ENCODE measurements around the gene RAE1.

RAE1 gene

DNA sequence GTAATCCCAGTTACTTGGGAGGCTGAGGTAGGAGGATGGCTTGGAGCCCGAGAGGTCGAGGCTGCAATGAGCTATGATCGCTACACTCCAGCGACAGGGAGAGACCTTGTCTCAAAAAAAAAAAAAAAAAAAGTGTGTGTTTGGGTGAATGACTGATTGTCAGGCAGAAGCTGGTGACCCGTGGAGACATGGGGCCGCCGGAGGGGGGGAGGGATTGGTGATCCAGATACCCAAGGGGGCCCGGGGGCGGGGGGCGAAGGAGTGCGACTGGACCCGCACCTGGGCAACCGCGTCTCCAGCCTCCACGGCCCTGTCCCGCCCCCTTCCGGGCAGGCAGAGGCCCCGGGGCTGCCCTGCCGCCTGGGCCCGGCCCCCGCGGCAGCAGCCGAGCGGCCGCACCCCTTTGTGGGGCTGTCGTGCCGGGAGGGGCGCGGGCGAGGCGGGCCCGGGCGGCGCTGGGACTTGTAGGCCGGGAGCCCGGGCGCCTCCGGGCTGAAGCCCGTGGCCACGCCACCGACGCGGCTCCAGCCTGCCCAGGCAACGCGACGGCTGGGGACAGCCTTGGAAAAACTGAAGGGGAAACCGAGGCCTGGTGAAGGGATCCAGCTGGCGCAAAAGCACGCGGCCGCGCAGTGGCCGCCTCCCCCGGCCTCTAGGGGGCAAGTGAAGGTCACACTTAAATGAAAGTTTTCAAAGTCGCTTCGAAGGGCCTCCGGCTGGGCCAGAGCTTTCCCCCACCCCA is 38.1 kb downstream of the RAE1 start:
- peak; percentile 56 for DNase-seq (ENCODE audit: low read depth)

GRCh38 chr20:57389695-57390603 is 38.9 kb downstream of the RAE1 start:
- DNase-seq (ENCODE audit: low read depth) = no peak

- DNase-seq (ENCODE audit: low read depth) = peak; percentile 70
Observed at GRCh38 chr20:57390604-57391438, 39.8 kb downstream of the RAE1 start, which contains the start of gene RBM38. Gene RBM38, plus strand, starts transcription at chr20:57391396. Its CDS starts 186 bp downstream, at chr20:57391582.

- DNase-seq (ENCODE audit: low read depth) = peak; percentile 23
Observed at GRCh38 chr20:57391439-57392301, 40.6 kb downstream of the RAE1 start.

DNA sequence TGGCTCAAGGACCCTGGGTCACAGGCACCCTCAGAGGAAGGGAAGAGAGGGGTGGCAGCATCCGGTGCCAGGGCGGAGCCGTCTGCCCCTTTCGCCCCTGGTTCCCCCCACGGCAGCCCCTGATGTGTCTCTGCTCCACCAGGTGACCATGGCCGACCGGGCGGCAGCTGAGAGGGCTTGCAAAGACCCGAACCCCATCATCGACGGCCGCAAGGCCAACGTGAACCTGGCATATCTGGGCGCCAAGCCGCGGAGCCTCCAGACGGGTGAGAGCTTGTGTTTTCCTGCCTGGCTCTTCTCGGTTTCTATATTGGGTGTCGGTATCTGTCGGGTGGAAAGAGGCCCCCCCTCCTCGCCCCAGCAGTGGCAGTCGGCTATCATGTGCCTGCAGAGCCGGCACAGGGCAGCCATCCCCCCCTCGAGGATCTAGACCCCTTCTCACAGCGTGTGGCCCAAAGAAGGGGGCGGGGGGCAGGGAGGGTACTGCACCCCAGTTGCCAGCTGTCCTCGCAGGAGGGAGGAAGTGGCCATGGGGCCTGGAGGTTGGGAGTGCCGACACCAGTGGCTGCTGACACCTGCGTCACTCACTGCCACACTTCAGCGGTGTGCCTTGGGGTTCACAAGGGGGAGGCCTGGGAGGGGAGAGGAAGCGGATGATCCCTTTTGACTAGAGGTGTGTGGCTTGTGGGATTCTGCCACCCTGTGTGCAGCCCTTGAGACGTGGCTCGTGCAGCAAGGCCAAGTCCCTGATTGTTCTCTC is 41.6 kb downstream of the RAE1 start:
- DNase-seq (ENCODE audit: low read depth) = no peak

DNA sequence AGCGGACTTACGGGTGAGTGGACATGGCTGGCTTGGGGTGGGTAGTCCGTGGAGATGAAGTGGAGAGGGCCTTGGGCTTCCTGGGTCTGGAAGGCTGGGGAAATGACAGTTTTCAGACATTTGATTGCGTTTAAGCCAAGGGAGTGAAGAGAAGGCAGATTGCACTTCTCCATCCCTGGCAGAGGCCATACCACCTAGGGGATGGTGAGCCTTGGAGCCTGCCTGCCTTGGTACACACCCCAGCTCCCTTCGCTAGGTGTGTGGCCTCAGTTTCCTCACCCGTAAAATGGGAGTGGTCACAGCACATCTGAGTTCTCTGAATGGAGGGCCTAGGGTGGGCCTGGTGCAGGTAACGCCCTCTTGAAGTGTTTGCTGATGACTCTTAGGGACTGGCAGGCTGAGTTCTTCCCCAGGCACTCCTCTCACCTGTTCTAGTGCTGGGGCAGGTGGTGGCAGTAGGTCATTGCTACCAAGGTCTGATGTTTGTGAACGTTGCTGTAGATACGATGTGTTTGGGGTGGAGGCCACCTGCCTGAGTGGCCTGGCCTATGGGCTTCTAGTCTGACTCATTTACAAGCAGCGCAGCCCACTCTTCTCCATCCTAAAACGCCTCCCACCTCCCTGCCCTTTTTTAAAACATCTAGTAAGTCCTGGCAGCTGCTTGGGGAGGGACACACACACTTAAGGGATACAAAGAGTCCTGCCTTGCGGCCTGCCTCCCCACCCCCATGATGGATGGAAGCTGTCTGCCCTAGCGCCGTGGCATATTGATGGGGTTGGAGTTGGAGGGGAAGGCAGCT is 42.5 kb downstream of the RAE1 start:
- DNase-seq (ENCODE audit: low read depth) = no peak

DNA sequence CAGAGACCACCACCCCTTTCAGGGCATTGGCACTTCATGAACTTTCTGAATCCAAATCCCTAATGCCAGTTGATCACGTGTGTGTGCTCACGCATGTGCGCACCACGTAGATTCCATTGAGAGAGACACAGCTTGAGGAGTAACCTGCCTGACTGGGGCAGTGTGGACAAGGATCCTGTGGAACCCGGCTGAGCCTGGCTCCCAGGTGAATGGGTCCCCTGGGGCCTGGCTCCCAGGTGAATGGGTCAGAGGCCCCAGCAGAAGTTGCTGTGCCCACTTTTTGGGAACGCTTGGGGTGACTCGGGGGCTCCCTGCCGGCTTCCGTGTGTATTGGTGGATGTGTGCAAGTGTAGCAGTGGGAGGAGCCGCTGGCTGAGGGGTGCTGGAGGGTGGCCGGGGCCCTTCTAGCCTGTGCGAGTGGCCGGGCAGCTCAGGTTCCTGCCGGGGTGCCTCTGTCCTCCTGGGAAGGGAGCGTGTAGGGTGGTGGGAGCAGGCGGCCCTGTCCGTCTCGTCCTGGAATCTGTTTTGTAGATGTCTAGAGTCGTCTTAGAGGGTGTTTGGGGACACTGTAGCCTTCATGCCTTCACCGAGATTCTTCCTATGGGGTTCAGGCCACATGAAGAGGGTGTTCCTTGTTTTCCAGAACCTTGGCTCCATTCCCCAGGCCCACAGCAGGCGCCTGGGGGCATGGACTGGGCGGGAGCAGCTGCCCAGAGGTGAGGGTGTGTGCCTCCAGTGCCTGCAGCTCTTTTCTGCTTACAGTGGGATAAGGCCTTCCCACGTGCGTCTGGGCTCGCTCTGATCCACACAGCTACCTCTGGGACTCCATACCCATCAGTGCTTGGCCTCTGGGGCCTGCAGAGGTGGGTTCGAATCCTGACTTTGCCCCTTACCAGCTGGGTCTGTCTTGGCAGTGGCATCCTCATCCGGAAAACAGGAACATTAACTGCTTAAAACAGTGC is 43.3 kb downstream of the RAE1 start:
- no peak for DNase-seq (ENCODE audit: low read depth)

DNA sequence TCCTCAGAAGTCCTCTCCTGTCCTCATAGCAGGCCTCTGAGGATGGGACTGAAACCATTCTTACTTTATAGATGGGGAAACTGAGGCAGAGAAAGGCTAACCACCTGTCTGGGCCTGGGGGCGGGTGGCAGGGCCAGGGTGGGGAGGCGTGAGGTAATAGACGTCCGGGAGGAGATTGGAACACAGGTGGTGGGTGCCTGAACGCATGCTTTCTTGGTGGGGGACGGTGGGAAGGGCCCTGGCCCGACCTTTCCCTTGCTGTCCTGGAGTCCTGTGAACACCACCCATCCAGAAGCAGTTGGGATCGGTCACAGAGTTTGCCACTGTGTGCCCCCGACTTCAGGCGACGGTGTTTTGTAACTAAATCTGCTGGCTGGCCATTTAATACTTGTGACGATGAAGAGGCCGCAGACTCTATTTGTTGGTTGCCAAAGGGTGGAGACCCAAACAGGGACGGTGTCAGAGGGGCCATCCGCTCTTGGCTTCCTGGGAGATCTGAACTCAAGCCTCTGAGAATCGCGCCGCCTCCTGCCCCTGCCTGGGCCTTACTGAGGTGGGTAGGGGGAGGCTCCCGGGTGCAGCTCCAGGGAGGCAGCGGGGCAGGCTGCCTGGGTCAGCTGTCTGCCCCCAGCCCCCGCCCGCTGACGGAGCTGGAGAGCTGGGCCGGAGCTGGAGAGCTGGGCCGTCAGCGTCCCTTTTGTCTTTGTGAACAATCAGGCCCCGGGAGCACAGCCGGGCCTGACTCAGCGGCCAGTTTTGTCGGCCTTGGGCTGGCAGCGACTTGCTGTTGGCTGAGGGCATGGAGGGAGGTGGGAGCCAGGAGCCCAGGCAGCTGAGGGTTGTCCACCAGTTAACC is 44.3 kb downstream of the RAE1 start:
- DNase-seq (ENCODE audit: low read depth) = no peak

GRCh38 chr20:57396212-57396983 is 45.3 kb downstream of the RAE1 start:
- no peak for DNase-seq (ENCODE audit: low read depth)

- no peak for DNase-seq (ENCODE audit: low read depth)
Observed at GRCh38 chr20:57396984-57397692, 46.1 kb downstream of the RAE1 start.

GRCh38 chr20:57397693-57398108 is 46.6 kb downstream of the RAE1 start:
- no peak for DNase-seq (ENCODE audit: low read depth)

- no peak for DNase-seq (ENCODE audit: low read depth)
Observed at GRCh38 chr20:57398231-57398821, 47.3 kb downstream of the RAE1 start.

DNA sequence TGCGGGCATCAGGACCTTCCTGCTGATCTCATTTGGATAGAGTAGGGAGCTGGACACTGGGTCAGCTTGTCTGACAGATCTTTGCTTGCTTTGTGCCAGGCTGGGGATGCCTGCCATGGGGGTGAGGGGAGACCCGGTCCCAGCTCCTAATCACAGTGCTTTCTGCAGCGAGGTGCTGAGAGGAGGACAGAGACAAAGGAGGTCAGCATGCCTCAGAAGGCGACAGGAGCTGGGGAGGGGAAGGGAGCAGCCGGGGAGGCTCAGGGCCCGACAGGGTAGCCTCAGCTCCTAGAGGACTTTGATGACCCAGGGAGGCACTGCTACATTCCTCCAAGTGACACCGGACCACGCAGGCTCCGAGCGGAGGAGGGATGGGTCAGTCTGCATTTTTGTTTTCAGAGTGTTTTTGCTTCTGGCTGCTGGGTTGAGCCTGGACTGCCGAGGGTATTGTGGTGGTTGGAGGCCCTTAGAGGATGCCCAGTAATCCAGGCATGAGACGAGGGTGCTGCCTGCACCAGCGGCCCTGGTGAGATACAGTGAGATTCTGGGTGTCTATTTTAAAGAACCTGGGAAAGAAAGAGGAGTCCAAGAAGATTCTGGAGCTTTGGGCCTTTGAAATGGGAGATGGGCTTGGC is 48.0 kb downstream of the RAE1 start:
- DNase-seq (ENCODE audit: low read depth) = no peak

DNA sequence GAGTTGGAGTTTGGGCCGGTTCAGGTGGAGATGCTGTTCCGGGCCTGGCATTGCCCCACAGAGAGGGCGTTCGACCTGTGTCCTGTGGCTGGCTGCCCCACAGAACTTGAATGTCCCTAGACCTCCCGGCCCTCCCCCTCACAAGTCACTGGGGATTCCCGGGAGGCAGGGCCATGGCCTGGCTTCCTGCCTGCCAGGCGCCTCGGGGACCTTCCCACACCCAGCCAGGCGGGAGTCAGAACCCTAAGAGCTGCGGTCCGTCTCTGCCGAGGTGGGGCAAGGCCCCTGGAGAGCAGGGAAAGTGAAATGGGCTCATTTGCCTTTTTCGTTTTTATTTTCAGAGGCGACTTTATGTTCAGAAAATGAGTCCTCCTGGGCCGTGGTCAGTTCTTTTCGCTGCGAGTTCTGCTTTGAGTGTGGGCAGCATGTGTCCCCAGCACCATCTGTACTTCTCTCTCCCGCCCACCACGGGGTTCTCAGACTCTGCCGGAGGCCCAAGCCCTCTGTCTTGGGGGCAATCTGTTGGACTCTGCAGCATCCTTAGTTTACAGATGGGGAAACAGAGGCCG is 48.6 kb downstream of the RAE1 start:
- DNase-seq (ENCODE audit: low read depth) = peak; percentile 29

DNA sequence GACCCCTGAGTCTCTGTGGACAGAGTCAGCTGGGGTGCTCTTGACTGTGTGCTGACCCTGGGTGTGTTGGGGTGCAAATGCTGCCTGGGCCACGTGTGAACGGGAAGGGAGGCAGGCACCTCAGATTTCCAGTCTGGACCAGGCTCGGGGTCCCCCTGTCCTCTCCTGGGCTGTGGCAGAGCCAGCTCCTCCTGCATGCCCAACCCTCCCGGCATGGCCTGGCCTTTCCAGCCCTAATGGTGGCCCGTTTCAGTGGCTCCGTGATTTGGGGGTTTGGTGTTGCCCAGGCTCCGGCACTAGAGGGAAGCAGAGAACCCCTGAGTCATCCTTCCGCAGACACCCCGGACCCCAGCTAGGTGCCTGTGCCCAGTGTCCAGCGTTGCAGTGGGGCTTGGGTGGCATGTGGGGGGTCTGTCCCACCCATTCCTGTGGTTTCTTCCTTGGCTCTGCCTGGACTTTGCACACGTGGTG is 49.2 kb downstream of the RAE1 start:
- DNase-seq (ENCODE audit: low read depth) = no peak
